HG02763 (cell line): ENCODE measurements around the gene BRWD1.
"Not testable (repeated sequence)": the region's sequence is repeated elsewhere in the genome, so short reads cannot be mapped to it uniquely, and the experiment has no call there.

Source experiments
- ATAC-seq: cut with Tn5 transposase; IDR thresholded peaks from one replicate; pipeline ENCODE4 v1.9.1; 2021; ENCODE audit warnings: mild to moderate bottlenecking, moderate library complexity; ENCODE audit not compliant: unreplicated experiment

The BRWD1 gene

GRCh38 chr21:39137248-39138178, 175.9 kb downstream of the BRWD1 start:
- ATAC-seq: no peak

GRCh38 chr21:39136711-39137110, 176.7 kb downstream of the BRWD1 start:
- ATAC-seq: no peak

GRCh38 chr21:39136138-39136537, 177.3 kb downstream of the BRWD1 start:
- not testable (repeated sequence) for ATAC-seq

- ATAC-seq: no peak
These were observed 179.1 kb downstream of the BRWD1 start for GRCh38 chr21:39134288-39134810.
